Middle frontal gyrus (tissue), 1 donor: ENCODE data around the gene RAC3.

Experiments used
- DNase-seq: peaks from one replicate; pipeline ENCODE4 v3.0.0-alpha.2; 2015; ENCODE audit warnings: low spot score; ENCODE audit errors: extremely low spot score

RAC3 gene

DNA sequence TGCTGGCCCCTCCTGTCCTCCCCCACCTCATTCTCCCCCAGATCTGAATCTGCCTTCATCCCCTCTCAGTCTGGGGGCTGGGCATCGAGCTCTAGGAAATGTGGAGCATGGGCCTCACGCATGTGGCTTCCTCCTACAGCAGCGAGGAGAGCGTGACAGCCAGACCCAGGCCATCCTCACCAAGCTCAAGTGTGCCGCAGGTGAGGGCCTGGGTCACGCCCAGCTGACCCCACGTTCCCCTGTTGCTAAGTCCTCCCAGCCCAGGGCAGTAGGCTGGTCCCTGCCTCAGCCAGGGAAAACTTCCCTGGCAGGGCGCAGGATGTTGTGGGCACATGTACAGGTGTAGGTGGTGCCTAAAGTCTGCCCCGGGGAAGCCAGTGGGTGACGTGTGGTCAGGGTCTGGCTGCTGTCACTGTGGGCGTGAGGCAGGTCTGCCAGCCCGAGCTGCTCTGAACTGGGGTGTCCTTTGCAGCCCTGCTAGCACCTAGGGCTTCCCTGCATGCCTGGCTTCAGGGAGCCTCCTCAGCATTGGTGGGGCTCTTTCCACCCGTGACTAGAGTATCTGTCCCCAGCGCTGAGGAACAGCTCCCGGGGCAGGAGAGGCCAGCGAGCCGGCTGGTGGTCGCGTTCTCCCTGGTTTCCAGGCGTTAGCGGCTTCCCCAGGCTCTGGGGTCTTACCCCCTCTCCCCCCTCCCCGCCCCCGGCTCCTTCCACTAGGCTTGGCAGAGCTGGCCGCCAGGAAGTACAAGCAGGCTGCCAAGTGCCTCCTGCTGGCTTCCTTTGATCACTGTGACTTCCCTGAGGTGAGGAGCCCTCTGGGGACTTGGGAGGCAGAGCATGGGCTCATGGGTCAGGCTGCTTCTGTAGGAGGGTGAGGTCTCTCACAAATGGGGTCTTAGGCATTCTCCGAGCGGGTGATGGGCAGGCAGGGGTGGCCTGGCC is 23.8 kb downstream of the RAC3 start:
- no peak for DNase-seq

DNA sequence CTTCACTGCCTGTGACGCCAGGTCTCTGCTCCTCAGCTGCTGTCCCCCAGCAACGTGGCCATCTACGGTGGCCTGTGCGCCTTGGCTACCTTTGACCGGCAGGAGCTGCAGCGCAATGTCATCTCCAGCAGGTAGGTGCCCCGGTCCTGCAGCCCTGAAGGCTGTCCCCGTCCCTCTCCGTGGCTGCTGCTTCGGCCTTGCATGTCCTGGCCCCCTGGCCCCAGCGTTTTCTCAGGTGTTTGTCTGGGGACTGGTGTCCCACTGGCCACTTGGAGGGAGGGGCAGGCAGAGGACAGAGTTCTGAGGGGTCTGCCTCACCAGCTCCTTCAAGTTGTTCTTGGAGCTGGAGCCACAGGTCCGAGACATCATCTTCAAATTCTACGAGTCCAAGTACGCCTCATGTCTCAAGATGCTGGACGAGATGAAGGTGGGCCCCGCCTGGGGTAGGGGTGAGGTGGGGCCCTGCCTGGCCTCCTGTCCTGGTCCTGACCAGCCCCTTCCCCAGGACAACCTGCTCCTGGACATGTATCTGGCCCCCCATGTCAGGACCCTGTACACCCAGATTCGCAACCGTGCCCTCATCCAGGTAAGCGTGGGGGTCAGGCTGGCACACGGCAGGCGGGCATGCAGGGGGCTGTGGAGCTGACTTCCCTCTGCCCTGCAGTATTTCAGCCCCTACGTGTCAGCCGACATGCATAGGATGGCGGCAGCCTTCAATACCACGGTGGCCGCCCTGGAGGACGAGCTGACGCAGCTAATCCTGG is 24.7 kb downstream of the RAC3 start:
- DNase-seq = no peak

DNA sequence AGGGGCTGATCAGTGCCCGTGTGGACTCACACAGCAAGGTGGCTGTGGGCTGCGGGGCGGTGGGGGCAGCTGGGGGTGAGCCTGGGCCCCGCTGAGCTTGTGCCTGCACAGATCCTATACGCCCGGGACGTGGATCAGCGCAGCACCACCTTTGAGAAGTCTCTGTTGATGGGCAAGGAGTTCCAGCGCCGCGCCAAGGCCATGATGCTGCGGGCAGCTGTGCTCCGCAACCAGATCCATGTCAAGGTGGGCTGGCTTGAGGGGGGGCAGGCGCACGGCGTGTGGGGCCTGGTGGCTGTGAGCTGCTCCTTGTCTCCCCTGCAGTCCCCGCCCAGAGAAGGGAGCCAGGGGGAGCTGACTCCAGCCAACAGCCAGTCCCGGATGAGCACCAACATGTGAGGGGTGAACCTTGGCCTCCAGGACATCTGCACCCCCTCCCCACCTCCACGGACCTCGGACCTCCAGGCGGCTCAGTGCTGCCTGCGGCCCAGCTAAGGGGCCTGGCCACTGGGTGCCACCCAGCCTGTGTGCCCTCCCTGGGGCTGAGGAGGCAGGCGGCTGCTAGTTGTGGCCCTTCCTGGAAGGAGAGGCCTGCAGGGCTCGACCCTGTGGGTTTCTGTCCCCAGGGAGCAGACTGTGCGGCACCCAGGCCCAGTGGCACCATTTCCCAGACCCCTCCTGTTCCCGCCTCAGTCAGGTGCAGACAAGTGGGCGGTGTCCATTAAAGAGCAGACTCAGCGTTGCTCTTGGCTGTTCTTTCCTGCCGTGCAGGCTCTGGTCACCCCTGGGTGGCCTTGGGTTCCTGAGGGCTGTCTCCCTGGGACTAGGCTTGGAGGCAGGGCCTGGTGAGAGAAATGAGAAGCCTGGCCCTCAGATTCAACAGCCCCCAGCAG is 25.5 kb downstream of the RAC3 start:
- DNase-seq = no peak

DNA sequence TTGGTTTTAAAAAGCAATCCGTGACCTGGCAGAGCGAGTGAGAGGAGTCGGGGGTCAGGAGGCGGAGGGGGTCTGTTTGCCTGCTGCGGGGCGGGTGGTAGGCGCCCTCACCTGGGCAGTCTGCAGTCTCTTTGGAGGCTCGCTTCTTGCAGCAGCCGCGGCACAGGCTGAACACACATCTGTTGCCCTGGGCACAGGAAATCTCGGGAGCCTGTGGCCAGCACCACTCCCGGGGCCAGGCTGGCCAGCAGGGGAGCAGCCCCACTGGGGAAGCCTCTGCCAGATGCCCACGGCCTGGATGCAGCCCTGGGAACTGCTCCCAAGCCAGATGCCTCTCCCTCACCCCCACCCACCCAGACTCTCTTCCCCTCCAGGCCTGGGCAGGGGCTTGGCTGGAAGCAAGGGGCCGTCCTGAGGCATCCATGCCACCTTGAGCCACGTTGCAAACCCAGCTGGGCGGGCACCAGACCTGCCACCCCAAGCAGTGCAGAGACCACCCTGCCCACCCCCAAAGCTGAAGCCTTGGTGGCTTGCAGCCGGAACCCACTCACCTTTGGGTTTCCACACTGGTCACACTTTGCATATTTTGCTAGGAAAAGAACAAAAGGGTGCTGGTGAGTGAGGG is 26.9 kb downstream of the RAC3 start:
- no peak for DNase-seq

DNA sequence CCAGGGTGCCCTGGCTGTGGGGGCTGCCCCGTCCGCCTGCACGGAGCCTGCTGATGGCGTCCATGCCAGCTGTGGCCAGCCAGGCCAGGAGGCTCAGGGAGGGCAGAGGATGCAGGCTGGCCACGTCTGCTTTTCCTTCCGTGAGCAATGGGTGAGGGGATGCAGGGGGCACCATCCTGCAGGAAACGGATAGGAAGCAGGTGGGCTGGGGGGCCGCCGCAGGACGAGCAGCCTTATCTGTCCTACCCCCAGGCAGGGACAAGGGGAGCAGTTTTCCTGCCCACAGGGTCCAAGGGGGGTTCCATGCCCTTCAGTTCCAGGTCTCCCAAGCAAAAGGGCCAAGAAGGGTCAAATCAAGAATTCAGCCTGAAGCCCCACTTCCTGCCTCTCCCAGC is 27.4 kb downstream of the RAC3 start:
- DNase-seq = no peak

DNA sequence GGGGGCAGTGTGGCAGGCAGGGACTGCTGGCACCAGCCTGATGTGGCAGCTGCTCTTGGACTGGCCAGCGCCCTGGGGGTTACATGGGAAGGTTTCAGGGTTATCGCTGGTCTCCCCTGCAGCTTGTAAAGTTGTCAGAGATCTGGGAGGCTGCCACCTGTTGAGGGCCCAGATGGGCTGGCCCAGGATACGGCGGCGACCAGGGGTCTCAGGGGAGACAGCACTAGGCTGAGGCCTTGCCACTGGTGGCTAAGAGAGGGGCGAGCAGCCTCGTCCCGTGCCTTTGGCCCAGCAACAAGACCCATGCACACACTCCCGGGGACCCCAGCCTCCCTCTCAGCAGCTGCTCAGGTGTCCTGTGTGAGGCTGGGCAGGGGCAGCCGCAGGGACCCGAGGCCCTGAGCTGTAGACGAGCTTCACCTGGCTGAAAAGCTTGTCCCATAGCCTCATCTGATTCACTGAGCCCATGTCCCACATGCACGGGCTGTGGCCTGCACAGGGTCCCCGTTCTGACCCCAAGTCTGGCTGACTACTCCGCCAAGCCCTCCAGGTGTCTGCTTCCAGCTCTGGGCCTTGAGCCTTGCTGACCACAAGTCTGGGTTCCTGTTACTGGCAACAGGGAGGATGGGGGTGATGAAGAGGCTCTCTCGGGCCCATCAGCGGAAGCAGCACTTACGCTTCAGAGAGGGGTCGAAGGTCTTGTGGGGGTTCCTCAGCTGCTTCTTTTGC is 28.0 kb downstream of the RAC3 start:
- DNase-seq = no peak

DNA sequence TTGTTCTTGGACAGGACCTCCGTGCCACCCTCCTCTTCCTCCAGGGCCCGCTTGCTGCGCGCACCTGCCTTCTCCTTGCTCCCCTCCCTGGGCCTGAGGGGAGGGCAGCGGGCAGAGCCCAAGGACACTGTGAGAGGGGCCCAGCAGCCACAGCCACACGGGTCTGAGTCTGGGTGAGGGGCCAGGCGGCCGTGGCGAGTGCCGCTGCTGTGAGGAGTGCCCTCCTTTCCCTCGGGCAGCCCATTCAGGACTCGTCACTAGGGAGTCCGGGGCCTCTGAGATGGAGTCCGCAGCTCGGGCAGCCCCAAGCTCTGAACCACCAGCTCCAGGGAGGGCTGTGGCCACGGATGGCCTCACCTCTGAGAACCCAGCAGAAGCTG is 28.5 kb downstream of the RAC3 start:
- DNase-seq = no peak

DNA sequence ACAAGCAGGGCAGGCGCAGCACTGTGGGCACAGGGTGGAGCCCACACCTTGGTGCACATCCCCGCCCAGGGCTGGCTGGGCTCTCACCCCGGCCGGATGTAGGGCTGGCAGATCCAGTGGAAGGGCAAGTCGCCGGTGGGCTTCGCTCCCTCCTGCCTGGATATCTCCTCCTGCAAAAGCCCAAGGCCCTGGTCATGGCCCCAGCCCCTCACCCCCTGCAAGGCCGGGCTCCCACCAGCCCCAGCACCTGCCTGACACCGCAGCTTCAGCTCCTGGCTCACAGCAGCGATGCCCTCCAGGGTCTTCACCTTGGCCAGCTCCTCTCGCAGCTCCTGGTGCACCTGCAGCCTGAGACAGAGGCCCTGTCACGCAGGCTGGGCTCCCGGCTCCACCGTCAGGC is 29.1 kb downstream of the RAC3 start:
- DNase-seq = no peak

DNA sequence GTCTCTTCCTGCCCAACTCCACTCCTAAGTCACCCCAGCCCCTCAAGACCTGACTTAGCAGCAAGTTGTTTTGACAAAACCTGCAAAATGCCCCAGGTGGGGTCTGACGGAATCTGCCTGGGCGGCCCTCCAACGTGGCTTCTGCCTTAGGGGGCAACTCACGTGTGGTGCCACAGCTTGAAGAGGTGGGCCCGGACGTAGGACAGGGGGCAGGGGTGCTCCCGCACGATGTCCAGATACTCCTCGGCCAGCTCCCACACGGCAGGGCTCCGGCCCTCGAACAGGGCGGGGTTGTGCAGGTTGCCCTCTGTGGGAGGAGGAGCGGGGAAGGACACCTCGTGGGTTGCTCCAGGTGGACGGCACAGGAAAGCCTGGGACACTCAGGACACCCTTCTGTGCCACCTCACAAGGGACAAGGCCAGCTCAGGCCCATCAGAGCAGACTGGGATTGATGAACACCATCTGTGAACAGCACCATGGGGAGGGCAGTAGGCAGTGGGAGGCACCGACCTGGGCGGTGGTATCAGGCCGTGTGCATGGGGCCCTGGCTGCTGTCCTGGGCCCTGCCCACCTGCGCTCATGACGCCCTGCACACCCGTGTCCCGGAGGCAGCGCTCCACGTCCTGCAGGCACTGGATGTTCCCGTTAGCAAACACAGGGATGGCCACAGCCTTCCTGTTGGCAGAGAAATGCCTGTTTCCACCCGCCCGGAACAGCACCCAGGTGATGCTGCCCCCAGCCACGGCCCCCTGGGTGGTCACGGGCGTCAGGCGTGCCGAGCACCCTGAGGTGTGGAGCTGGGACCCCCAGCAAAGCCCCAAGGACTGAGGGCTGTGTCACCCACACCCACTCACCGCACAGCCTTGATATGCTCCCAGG is 29.8 kb downstream of the RAC3 start:
- no peak for DNase-seq

DNA sequence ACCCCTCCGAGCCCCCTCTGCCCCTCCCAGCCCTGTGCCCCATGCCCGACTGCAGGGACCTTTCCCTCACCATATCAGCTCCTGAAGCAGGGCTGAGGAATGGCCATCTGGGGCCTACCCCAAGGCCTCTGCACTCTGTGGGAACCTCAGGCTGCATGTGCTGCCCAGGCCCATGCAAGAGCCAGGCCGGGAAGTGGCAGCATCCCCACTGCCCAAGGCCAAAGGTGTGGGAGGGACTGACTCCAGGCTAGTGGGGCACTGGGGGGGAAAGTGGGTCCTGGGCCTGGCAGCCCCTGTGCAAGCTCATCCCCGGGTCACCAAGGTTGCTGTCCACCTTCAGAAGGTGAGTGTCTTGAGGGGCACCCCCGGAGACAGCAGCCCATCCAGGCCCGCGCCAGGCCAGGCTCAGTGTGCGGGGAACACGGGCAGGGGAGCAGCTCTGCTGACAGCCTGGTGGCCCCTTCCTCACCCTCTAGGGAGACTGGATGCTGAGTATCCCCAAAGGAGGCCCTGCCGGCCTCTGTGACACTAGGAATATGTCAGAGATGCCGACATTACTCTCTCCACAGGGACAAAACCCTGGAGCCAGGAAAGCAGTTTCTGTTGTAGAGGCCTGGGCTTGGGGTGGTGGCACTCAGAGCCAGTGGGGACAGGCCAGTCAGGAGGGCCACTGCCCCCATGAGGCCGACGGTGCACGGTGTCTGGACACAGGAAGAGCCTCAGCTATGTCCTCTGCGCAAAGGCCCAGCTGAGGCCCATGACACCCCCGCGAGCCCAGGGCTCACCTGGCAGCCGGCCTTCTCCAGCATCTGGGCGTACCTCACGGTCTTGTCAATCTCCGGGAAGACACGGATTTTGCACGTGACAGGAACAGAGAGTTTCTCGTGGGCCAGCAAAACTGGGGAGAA is 30.9 kb downstream of the RAC3 start:
- DNase-seq = no peak

DNA sequence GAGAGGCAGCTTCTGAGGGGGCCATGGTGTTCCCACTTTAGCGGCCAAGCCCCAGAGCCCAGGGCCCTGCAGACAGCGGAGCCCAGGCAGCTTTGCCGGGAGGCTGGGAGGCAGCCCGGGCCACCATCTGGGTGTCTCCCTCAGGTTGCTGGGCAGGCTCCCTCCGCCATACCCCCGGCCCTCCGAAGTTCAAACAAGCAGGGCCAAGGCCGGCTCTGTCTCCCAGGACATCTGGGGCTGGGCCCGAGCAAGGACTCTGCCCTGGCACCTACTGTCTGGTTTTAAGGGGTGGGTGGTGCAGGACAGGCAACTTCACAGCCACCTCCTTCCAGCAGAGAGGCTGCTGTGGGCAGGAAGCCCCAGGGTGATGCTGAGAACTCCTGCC is 31.5 kb downstream of the RAC3 start:
- no peak for DNase-seq

DNA sequence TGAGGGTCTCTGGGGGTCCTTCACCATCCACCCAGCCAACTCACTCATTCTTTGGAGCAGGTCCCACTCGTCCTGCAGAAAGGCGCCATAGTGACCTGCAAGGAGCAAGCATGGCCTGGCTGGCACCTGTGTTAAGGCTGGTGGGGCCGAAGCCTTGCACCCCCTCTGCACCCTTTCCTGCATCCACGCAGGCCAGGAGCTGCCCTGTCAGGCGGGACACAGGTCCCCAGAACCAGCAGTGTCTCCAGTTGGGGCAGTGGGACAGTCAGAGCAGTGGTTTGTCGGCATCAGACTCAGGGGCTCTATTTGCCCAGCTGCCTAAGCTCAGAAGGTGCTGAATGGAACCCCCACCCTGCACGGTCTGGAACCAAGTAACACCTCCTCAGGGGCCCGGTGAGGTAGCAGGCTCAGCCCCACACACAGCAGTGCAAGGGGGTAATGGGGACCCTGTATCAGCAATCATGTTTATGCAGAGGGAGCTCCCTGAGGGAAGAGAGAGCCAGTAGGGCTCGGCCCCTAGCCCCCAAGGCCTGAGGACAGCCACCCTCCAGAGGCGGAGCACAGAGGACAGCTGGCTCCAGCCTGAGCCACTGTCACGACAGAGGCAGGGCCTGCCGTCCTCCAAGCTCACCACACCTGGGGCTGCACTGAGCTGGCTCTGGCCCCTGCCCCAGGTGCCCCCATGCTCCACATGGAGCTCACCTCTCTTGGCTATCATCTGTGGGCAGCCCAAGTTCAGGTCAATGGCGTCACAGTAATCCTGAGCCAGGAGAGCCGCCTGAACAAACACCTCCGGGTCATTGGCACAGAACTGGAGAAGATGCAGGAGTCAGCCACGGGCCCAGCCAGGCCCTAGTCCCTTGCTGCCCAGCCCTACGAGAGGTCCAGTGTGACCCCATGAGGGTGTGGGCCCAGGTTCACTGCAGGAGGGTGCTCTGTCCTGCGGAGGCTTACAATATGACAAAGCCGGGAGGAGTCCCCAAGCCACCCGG is 32.2 kb downstream of the RAC3 start:
- no peak for DNase-seq

DNA sequence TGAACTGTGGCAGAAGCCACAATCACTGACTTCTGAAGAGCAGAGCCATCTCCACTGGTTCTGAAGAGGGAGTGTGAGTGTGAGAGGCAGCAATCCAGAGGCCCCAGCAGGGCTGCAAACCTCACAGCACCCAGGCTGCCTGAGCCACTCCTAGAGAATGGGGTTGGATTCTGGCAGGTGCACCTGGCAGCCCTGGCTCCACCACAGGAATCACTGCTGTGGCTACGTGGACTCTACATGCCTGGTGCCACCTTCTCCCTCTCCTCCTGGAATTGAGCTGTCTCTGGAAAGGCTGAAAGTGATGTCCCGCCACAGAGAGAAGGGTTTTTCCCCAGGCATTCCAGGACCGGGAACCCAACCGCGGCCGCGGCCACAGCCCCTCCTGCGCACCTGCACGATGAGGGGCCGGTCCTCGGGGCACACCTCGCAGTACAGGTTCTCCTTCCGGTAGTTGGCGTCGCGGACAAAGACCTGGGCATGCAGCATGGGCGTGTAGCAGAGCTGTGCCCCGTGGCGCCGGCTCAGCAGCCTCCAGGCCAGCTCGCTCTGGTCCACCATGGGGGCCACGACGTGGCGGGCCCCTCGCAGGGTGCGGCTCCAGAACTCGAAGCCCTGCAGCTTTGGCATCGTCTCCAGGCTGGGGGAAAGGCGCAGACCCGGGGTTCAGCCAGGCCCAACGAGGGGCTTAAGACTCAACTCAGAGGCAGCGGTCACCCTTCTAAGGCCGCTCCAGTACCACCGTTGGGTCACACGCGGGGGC is 33.1 kb downstream of the RAC3 start:
- DNase-seq = no peak

DNA sequence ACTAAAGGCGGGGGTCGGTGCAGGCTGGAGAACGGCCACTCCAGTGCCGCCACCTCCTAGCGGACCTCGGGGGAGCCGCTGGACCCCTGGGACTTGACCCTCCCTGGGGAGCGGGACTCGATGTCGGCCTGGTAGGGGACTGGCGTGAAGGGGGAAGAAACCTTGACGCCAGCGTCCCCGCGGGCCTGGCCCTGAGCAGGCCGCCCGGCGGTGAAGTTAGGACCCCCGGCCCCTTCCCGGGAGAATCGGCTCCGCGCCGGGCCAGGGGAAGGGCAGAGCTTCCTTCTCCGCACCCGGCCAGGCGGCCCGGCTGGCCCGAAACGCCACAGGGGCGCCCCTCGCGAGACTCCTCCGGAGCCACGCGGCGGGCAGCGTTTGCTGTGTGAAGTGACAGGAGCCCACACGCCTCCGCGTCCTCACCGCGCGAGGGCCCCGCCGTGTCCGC is 33.7 kb downstream of the RAC3 start:
- DNase-seq = no peak

DNA sequence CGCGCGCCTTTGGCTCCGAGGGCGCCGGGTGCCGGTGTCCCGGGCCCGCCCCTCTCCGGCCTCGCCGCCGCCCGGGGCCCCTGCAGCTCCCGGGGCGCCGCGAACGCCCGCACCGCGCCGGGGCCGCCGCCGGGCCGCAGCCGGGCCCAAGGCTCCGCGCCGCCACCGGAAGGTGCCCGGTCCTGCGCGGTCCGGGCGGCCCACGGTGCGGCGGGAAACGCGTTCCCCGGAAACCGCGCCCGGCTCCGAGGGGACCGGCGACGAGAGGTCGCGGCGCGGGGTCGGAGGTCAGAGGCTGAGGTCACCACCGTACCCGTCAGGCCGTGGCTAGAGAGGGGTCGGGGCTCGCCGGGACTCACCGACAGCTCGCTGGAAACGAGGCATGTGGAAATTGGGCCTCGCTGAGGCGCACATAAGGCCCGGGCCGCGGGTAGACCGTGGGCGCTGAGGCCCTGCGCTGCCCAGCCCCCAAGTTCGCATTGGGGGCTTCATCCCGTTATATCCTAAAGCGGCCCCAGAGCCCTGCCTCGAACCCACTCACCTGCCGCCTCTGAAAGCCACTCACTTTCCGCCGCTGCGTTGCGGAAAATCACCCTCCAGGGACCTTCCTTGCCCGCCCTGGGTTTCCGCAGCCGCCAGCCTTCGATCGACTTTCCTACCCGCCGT is 34.3 kb downstream of the RAC3 start, which contains the start of gene DUS1L:
Gene DUS1L, minus strand, starts transcription at position 167 of the 666 bp plus-strand sequence. CDS start 745 bp downstream, outside the sequence.
- DNase-seq = peak; percentile 27

DNA sequence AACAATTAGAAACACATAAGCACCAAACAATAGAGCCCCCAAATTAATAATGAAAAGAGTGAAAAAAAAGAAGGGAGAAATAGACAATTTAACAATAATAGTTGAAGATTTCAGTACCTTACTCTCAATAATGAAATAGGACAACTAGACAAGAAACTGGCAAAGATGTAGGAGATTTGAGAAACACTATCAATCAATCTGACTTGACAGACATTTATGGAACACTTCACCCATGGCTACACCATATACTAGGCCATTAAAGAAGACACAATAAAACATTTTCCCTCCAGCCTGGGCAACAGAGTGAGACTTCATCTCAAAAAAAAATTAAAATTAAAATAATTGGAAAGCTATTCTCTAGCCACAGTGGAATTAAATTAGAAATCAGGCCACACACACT is 39.1 kb downstream of the RAC3 start:
- no peak for DNase-seq
